Measurements from ENCODE around the gene SMO.

Gene SMO

GRCh38 chr7:129176916-129177710 lies 11.3 kb upstream of the SMO start:
- no peaks in the 10 kb centered on the region for H3K36me3 Mint-ChIP-seq (ENCODE audit: low read depth)
- H3K27me3 Mint-ChIP-seq (ENCODE audit: low read depth), result no peaks in the 10 kb centered on the region
- H3K4me1 Mint-ChIP-seq, result peaks cover 4% of the 10 kb centered on the region
- H3K9me3 Mint-ChIP-seq, result no peaks in the 10 kb centered on the region
- no peak overlapping the region for H3K4me3 Mint-ChIP-seq
- peak overlapping the region in 1 of 3 experiments; percentile 20 for H3K27ac Mint-ChIP-seq
- no peak for TF ChIP-seq CTCF (IDR thresholded peaks at IDR 0.05; ENCODE audit: unreplicated experiment in 3 of 3)

GRCh38 chr7:129184981-129185670 lies 3.3 kb upstream of the SMO start:
- no peaks in the 10 kb centered on the region for H3K9me3 Mint-ChIP-seq
- peaks cover 29% of the 10 kb centered on the region for H3K4me1 Mint-ChIP-seq
- no peaks in the 10 kb centered on the region for H3K27me3 Mint-ChIP-seq (ENCODE audit: low read depth)
- TF ChIP-seq CTCF (IDR thresholded peaks at IDR 0.05; ENCODE audit: unreplicated experiment in 3 of 3), result no peak
- H3K36me3 Mint-ChIP-seq (ENCODE audit: low read depth), result no peaks in the 10 kb centered on the region
- peak overlapping the region in 2 of 3 experiments; percentile 49 to 72 for H3K4me3 Mint-ChIP-seq
- peak overlapping the region; percentile 38 to 77 (median 51) for H3K27ac Mint-ChIP-seq

- Mint-ChIP-seq H3K27me3 (ENCODE audit: low read depth) (no peaks in the 10 kb centered on the region), H3K27ac (peak overlapping the region; percentile 66 to 84 (median 80)), H3K36me3 (ENCODE audit: low read depth) (peaks cover 5% of the 10 kb centered on the region), H3K4me3 (peak overlapping the region; percentile 48 to 88 (median 88)), H3K9me3 (no peaks in the 10 kb centered on the region), H3K4me1 (peaks cover 42% of the 10 kb centered on the region)
- no peak for TF ChIP-seq CTCF (IDR thresholded peaks at IDR 0.05; ENCODE audit: unreplicated experiment in 3 of 3)
Observed at GRCh38 chr7:129186749-129187260, 1.6 kb upstream of the SMO start.

GRCh38 chr7:129187681-129188371 lies 607 bp upstream of the SMO start:
- no peaks in the 10 kb centered on the region for H3K27me3 Mint-ChIP-seq (ENCODE audit: low read depth)
- no peak for TF ChIP-seq CTCF (IDR thresholded peaks at IDR 0.05; ENCODE audit: unreplicated experiment in 3 of 3)
- H3K27ac Mint-ChIP-seq, result peak overlapping the region; percentile 80 to 90 (median 84)
- no peaks in the 10 kb centered on the region for H3K9me3 Mint-ChIP-seq
- peaks cover 51% of the 10 kb centered on the region for H3K4me1 Mint-ChIP-seq
- H3K4me3 Mint-ChIP-seq, result peak overlapping the region; percentile 88 to 93 (median 88)
- peaks cover 16% of the 10 kb centered on the region for H3K36me3 Mint-ChIP-seq (ENCODE audit: low read depth)

- TF ChIP-seq CTCF (IDR thresholded peaks at IDR 0.05; ENCODE audit: unreplicated experiment in 3 of 3), result no peak
- no peaks in the 10 kb centered on the region for H3K27me3 Mint-ChIP-seq (ENCODE audit: low read depth)
- no peaks in the 10 kb centered on the region for H3K9me3 Mint-ChIP-seq
- H3K36me3 Mint-ChIP-seq (ENCODE audit: low read depth), result peaks cover 22% of the 10 kb centered on the region
- H3K27ac Mint-ChIP-seq, result peak overlapping the region; percentile 81 to 94 (median 93)
- H3K4me1 Mint-ChIP-seq, result peaks cover 51% of the 10 kb centered on the region
- H3K4me3 Mint-ChIP-seq, result peak overlapping the region; percentile 94 to 100 (median 99)
Observed at GRCh38 chr7:129188892-129189660, 643 bp downstream of the SMO start.

All from nephron (organoid).